HepG2 (cell line): ENCODE data around the gene SULT1E1. TPM values are rescaled to one million over a fixed set of nuclear protein-coding genes. Genes with fewer than 3 reads are reported as not detected.

ENCODE experiments used
- BATF2 ChIP-seq: sonication (generic); formaldehyde crosslinking; IDR thresholded peaks from 2 replicates; pipeline ENCODE4 v1.8.0; 2022; ENCODE audit warnings: mild to moderate bottlenecking, missing genetic modification reagents, moderate library complexity
- CAMTA2 ChIP-seq: sonication (generic); formaldehyde crosslinking; IDR thresholded peaks from 2 replicates; pipeline ENCODE4 v1.4.0; 2020; ENCODE audit warnings: mild to moderate bottlenecking, missing genetic modification reagents, borderline replicate concordance
- CBX5 ChIP-seq: sonication (generic); formaldehyde crosslinking; IDR thresholded peaks from 2 replicates; pipeline ENCODE4 v1.4.0; 2020; ENCODE audit warnings: missing genetic modification reagents, borderline replicate concordance
- FOXP1 ChIP-seq, 2 experiments: fragments of 450-650 bp in 1 of 2; IDR thresholded peaks; 2 replicates each; pipeline ENCODE4 v1.6.1; 2017 to 2018; ENCODE audit warnings: antibody characterized with exemption in 1 of 2
- HOXA3 ChIP-seq: sonication (generic); formaldehyde crosslinking; IDR thresholded peaks from 2 replicates; pipeline ENCODE4 v1.5.0; 2020; ENCODE audit warnings: missing genetic modification reagents
- JUNB ChIP-seq: sonication (generic); formaldehyde crosslinking; IDR thresholded peaks from 2 replicates; pipeline ENCODE4 v1.8.0; 2022; ENCODE audit warnings: missing genetic modification reagents, mild to moderate bottlenecking, borderline replicate concordance
- MAFF ChIP-seq: IDR thresholded peaks from 2 replicates; pipeline ENCODE4 v1.6.1; 2011; ENCODE audit warnings: low read depth, low read length, improper control_type of control experiment
- MIXL1 ChIP-seq: IDR thresholded peaks from 2 replicates; pipeline ENCODE4 v1.6.1; 2016
- MLX ChIP-seq: IDR thresholded peaks from 2 replicates; pipeline ENCODE4 v1.6.1; 2016
- NCOR1 ChIP-seq: fragments of 200-600 bp; sonication (generic); IDR thresholded peaks from 2 replicates; pipeline ENCODE4 v1.7.0; 2017; ENCODE audit warnings: antibody characterized with exemption, low read length, borderline replicate concordance
- NKX3-1 ChIP-seq: sonication (generic); formaldehyde crosslinking; IDR thresholded peaks from 2 replicates; pipeline ENCODE4 v1.5.0; 2020; ENCODE audit warnings: missing genetic modification reagents
- POLR2AphosphoS5 ChIP-seq: IDR thresholded peaks from 2 replicates; pipeline ENCODE4 v1.6.1; 2012; ENCODE audit warnings: low read depth, low read length
- RAD51 ChIP-seq: fragments of 450-650 bp; IDR thresholded peaks from 2 replicates; pipeline ENCODE4 v1.6.1; 2016; ENCODE audit warnings: borderline replicate concordance
- SNAPC5 ChIP-seq: sonication (generic); formaldehyde crosslinking; IDR thresholded peaks from 2 replicates; pipeline ENCODE4 v1.8.1; 2023; ENCODE audit warnings: mild to moderate bottlenecking, missing genetic modification reagents, borderline replicate concordance
- SNRNP70 ChIP-seq: fragments of 200-400 bp; formaldehyde crosslinking; IDR thresholded peaks from 2 replicates; pipeline ENCODE4 v1.6.1; 2017; ENCODE audit warnings: mild to moderate bottlenecking, low read depth, low read length, moderate library complexity
- TBX2 ChIP-seq: sonication (generic); formaldehyde crosslinking; IDR thresholded peaks from 2 replicates; pipeline ENCODE4 v1.5.0; 2020; ENCODE audit warnings: missing genetic modification reagents, mild to moderate bottlenecking, borderline replicate concordance
- TERF1 ChIP-seq: sonication (generic); formaldehyde crosslinking; IDR thresholded peaks from 2 replicates; pipeline ENCODE4 v1.8.0; 2022; ENCODE audit warnings: mild to moderate bottlenecking, missing genetic modification reagents, moderate library complexity
- ZBTB25 ChIP-seq: IDR thresholded peaks from 2 replicates; pipeline ENCODE4 v1.6.1; 2018; ENCODE audit warnings: missing genetic modification reagents
- ZBTB42 ChIP-seq: sonication (generic); formaldehyde crosslinking; IDR thresholded peaks from 2 replicates; pipeline ENCODE4 v1.5.0; 2020; ENCODE audit warnings: mild to moderate bottlenecking, missing genetic modification reagents
- ZBTB7B ChIP-seq: sonication (generic); formaldehyde crosslinking; IDR thresholded peaks from 2 replicates; pipeline ENCODE4 v1.4.0; 2020; ENCODE audit warnings: missing genetic modification reagents
- ZKSCAN8 ChIP-seq: IDR thresholded peaks from 2 replicates; pipeline ENCODE4 v1.6.1; 2016; ENCODE audit warnings: borderline replicate concordance, missing genetic modification reagents, missing compliant biosample characterization
- ZNF101 ChIP-seq: sonication (generic); formaldehyde crosslinking; IDR thresholded peaks from 2 replicates; pipeline ENCODE4 v1.4.0; 2020; ENCODE audit warnings: mild to moderate bottlenecking, low read depth, missing genetic modification reagents, borderline replicate concordance
- ZNF230 ChIP-seq: sonication (generic); formaldehyde crosslinking; IDR thresholded peaks from 2 replicates; pipeline ENCODE4 v1.4.0; 2020; ENCODE audit warnings: mild to moderate bottlenecking, missing genetic modification reagents
- ZNF253 ChIP-seq: sonication (generic); formaldehyde crosslinking; IDR thresholded peaks from 2 replicates; pipeline ENCODE4 v1.8.0; 2022; ENCODE audit warnings: mild to moderate bottlenecking, missing genetic modification reagents, borderline replicate concordance
- ZNF30 ChIP-seq: sonication (generic); formaldehyde crosslinking; IDR thresholded peaks from 2 replicates; pipeline ENCODE4 v1.5.0; 2020; ENCODE audit warnings: mild to moderate bottlenecking, missing genetic modification reagents
- ZNF441 ChIP-seq: sonication (generic); formaldehyde crosslinking; IDR thresholded peaks from 2 replicates; pipeline ENCODE4 v1.7.0; 2021; ENCODE audit warnings: missing genetic modification reagents, borderline replicate concordance
- ZNF567 ChIP-seq: sonication (generic); formaldehyde crosslinking; IDR thresholded peaks from 2 replicates; pipeline ENCODE4 v1.8.1; 2023; ENCODE audit warnings: mild to moderate bottlenecking, missing genetic modification reagents, borderline replicate concordance
- ZNF572 ChIP-seq: sonication (generic); formaldehyde crosslinking; IDR thresholded peaks from 2 replicates; pipeline ENCODE4 v1.5.1; 2020; ENCODE audit warnings: mild to moderate bottlenecking, missing genetic modification reagents
- ZNF781 ChIP-seq: sonication (generic); formaldehyde crosslinking; IDR thresholded peaks from 2 replicates; pipeline ENCODE4 v1.5.1; 2020; ENCODE audit warnings: borderline replicate concordance, mild to moderate bottlenecking, missing genetic modification reagents; ENCODE audit errors: not compliant biosample characterization
- polyA plus RNA-seq, 8 experiments: library from polyadenylated mRNA; depleted of rRNA in 3 of 8; stranded (reverse) in 7 of 8; unstranded in 1 of 8; fragments of >200 nt; fragmentation: Illumina TruSeq in 4 of 8; extraction: Trizol in 4 of 8; gene quantifications; 2 replicates each; pipeline versions ENCODE4 v1.2.1 to v1.2.3, GENCODE V29; 2011 to 2016; ENCODE audit warnings: low read depth in 4 of 8, missing spikeins in 1 of 8, mixed read lengths in 1 of 8; ENCODE audit not compliant: insufficient read depth in 1 of 8
- total RNA-seq, 5 experiments: library from RNA; depleted of rRNA; stranded (reverse); fragments of >200 nt; fragmentation: Illumina TruSeq; extraction: Trizol; gene quantifications; 2 replicates each; pipeline ENCODE4 v1.2.3, GENCODE V29; 2016; ENCODE audit warnings: low read depth in 1 of 5

SULT1E1 gene
- total and polyA plus RNA-seq, 2 of the 13 experiments (the other 11 are each of a cell fraction or from before 2014, with no cell fraction given) = 1.7 to 3.9 TPM

- TF ChIP-seq ZBTB7B (peak; percentile 87), ZNF230 (CRISPR knock-in tag) (no peak), TBX2 (CRISPR knock-in tag) (peak; percentile 95), MIXL1 (CRISPR knock-in tag) (peak; percentile 97), ZNF30 (CRISPR knock-in tag) (no peak), ZKSCAN8 (CRISPR knock-in tag) (peak; percentile 93), ZNF572 (CRISPR knock-in tag) (no peak), ZBTB42 (CRISPR knock-in tag) (no peak), CAMTA2 (no peak), SNRNP70 (no peak), NKX3-1 (CRISPR knock-in tag) (peak; percentile 83; the same call in 1 of the 2 replicates), NCOR1 (peak; percentile 98), ZNF441 (CRISPR knock-in tag) (peak; percentile 68; the same call in 1 of the 2 replicates), BATF2 (CRISPR knock-in tag) (no peak), ZNF781 (peak; percentile 25), MLX (CRISPR knock-in tag) (peak; percentile 77), CBX5 (CRISPR knock-in tag) (peak; percentile 91; the same call in 1 of the 2 replicates), RAD51 (no peak), ZNF567 (CRISPR knock-in tag) (no peak), ZNF101 (no peak), TERF1 (no peak), HOXA3 (CRISPR knock-in tag) (peak; percentile 88), MAFF (no peak), POLR2AphosphoS5 (peak; percentile 33), ZBTB25 (no peak), JUNB (CRISPR knock-in tag) (no peak), FOXP1 (IDR thresholded peaks at IDR 0.05) (no peak), FOXP1 (CRISPR knock-in tag; IDR thresholded peaks at IDR 0.05) (peak; percentile 93), ZNF253 (no peak), SNAPC5 (CRISPR knock-in tag) (no peak)
Measured at GRCh38 chr4:69832326-69833030, 27.5 kb downstream of the SULT1E1 start (continued).
